HPDE6-E6E7 (cell line): ENCODE data around the gene SLITRK5.

Experiments
- DNase-seq: peaks from one replicate; pipeline ENCODE4 v3.0.0; 2011; ENCODE audit warnings: missing footprints; ENCODE audit errors: extremely low spot score

SLITRK5 gene

GRCh38 chr13:87712012-87712411 is 40.8 kb downstream of the SLITRK5 start:
- no peak for DNase-seq
